ENCODE data around the gene EIF4E2.
"Not testable (repeated sequence)": the region's sequence is repeated elsewhere in the genome, so short reads cannot be mapped to it uniquely, and the experiment has no call there.

EIF4E2 gene

DNA sequence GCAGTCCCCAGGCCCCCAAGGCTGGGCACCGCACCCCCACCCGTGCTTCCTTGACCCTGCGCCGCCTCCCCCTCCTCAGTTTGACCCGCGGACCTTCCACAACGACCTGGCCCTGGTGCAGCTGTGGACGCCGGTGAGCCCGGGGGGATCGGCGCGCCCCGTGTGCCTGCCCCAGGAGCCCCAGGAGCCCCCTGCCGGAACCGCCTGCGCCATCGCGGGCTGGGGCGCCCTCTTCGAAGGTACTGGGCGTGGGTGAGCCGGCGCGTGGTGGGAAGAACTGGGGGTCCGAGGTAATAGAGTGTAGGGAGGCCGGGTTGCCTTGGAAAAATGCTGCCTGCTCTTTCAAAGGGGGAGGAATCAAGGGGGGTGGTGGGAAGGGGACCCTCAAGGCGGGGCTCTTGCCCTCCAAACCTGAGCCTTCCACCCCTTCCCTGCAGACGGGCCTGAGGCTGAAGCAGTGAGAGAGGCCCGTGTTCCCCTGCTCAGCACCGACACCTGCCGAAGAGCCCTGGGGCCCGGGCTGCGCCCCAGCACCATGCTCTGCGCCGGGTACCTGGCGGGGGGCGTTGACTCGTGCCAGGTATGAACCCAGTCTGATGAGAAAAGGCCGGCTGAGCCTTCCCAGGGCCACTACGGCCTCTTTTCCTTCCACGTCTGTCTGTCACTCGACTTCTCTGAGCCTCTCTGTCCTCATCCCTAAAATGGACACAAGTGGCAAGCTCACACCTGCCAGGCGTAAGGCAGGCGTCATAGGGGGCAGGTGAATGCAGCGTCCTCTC, 27.7 kb upstream of the EIF4E2 start:
- DNase-seq, result no peak

- no peak for DNase-seq
These were observed 27.1 kb upstream of the EIF4E2 start for GRCh38 chr2:232523402-232523681.

DNA sequence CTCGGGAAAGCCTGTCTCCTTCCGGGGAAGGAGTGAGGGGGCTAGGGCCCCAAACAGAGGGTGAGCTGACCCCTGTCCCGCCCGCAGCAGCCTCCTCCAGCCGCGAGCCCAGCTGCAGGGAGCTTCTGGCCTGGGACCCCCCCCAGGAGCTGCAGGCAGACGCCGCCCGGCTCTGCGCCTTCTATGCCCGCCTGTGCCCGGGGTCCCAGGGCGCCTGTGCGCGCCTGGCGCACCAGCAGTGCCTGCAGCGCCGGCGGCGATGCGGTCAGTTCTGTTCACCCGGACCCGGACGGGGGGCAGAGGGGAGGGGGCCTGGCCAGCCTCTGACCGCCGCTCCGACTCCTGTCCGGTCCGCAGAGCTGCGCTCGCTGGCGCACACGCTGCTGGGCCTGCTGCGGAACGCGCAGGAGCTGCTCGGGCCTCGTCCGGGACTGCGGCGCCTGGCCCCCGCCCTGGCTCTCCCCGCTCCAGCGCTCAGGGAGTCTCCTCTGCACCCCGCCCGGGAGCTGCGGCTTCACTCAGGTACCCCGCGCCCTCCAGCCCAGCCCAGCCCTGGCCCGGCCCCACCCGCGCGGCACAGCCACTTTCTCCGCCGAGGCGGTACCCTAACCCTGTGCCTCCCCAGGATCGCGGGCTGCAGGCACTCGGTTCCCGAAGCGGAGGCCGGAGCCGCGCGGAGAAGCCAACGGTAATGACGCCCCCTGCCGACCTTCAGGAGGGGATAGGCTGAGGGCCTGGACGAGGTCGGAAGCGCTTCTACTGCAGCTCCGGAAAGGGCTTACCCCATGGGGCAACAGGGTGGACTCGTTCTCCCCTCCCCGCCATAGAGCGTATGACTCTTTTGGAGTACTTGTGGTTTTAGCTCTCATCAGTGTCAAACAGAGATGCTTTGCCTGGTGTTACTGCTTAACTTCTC, 26.5 kb upstream of the EIF4E2 start:
- no peak for DNase-seq

GRCh38 chr2:232524771-232525170, 25.7 kb upstream of the EIF4E2 start:
- DNase-seq, result no peak

DNA sequence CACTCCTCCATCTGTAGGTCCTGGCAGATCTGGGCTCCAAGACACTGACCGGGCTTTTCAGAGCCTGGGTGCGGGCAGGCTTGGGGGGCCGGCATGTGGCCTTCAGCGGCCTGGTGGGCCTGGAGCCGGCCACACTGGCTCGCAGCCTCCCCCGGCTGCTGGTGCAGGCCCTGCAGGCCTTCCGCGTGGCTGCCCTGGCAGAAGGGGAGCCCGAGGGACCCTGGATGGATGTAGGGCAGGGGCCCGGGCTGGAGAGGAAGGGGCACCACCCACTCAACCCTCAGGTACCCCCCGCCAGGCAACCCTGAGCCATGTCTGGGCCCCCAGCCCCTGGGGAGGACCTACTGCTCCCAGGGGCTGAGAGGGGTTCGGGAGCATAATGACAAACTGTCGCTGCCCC, 25.3 kb upstream of the EIF4E2 start:
- no peak for DNase-seq

- DNase-seq, result no peak
These were observed 24.6 kb upstream of the EIF4E2 start, which contains the start of gene CHRND for GRCh38 chr2:232525791-232526371. Gene CHRND (plus strand): TSS chr2:232526160. CDS start chr2:232526216, 56 bp downstream.

DNA sequence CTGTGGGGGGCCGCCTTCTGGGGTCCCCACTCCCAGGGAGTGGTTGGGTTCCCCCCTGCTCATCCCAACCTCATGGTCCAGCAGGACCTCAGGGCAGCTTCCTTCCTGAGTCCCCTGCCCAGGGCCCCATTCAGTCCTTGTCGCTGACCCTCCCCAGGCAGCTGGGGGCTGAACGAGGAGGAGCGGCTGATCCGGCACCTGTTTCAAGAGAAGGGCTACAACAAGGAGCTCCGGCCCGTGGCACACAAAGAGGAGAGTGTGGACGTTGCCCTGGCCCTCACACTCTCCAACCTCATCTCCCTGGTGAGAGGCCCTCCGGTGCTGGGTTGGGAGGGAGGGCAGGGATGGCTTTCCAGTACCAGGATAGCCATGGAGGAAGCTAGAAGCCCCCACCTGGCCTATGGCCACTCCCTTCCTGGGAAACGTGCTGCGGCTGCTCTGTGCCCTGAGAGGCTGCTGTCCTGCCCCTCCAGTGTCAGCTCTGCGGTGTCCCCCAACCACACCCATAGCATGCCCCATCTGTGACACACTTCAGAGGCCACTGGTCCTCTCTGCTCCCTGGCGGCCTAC, 24.0 kb upstream of the EIF4E2 start:
- no peak for DNase-seq

DNA sequence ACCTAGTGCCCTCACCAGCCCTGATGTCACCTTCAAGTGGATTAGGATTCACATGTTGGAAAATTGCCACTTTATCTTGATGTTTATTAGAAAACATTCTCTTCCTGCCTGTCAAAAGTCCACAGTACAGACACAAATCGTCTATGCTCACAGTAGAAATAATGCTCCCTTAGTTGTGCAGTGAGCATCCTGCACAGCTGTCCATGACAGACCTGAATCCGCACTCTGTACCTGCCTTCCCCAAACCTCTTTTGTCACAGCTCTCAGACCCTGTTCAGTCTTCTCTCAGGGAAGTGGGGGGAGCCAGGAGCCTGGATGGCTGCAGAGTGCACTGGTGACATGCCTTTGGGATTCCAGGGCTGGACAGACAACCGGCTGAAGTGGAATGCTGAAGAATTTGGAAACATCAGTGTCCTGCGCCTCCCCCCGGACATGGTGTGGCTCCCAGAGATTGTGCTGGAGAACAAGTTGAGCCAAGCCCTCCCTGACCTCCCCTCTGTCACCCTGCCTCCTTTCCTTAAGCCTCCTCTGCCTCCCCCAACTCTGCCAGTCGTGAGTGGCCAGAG, 22.5 kb upstream of the EIF4E2 start:
- no peak for DNase-seq

DNA sequence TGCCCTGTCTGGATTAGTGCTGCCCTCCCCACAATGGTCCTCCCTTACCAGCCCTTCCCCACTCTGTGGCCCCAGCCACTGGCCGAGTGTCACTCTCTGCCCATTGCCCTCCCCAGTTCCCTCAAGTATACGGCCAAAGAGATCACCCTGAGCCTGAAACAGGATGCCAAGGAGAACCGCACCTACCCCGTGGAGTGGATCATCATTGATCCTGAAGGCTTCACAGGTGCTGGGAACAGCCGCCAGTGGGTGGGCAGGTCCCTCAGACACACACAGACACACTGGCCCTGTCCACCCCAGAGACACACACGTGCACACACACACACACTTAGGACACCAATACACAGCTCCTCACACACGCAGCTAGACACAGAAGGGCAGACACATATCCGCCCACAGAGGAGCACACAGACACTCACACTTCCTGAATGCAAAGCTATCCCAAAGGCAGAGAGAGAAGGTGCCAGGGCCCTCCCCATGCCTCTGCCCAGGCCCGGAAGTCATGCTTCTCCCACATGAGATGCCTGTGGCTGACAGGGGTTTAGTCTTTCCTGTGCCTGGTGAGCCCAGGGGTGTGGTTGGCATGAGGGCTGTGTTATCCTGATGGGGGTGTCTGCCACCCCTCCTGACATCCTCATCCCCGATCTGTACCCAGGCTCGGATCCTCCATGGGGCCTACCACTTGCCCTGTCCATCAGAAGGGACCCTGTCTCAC, 21.6 kb upstream of the EIF4E2 start:
- no peak for DNase-seq

GRCh38 chr2:232529806-232530547, 20.5 kb upstream of the EIF4E2 start:
- DNase-seq, result no peak

DNA sequence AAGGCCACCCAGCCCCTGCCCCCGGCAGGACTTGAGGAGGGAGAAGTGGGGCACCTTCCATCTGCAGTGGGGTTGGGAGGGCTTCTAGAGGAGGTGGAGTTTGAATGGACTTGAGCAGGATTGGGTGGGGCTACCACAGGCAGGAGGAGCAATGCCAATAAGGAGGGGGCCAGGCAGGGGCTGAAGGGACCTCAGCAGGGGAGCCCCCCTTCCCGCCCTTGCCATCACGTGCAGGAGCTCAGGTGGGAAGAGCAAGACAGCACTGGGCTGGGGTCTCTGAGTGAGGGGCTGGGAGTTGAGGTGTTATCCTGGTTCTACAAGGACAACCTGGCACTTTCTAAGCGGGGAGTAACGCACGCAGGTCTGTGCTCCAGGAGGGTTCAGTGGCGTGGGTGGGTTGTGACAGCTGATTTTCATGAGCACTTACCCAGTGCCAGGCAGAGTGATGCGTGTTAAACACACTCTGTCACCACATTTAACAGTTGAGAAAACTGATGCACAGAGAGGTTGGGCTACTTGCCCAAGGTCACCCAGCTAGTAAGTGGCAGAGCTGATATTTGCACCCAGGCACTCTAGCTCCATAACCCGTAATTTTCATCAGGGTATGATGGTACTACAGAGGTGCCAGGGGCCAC, 19.7 kb upstream of the EIF4E2 start:
- no peak for DNase-seq

DNA sequence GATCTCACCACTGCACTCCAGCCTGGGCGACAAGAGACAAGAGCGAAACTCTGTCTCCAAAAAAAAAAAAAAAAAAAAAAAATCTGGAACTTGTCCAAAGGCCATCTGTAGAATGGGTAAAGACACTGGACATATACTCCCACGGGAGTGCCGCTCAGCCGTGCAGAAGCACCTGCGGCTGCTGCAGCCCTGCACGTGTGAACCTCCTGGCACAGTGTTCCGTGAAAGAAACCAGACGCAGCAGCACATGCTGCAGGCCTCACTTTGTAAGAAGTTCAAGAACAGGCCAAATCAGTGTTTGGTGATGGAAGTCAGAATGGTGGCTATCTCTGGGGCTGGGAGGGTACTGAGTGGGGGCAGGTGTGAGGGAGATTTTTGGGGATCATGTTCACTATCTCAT, 18.1 kb upstream of the EIF4E2 start:
- DNase-seq, result no peak

GRCh38 chr2:232532821-232533220, 17.7 kb upstream of the EIF4E2 start:
- not testable (repeated sequence) for DNase-seq

DNA sequence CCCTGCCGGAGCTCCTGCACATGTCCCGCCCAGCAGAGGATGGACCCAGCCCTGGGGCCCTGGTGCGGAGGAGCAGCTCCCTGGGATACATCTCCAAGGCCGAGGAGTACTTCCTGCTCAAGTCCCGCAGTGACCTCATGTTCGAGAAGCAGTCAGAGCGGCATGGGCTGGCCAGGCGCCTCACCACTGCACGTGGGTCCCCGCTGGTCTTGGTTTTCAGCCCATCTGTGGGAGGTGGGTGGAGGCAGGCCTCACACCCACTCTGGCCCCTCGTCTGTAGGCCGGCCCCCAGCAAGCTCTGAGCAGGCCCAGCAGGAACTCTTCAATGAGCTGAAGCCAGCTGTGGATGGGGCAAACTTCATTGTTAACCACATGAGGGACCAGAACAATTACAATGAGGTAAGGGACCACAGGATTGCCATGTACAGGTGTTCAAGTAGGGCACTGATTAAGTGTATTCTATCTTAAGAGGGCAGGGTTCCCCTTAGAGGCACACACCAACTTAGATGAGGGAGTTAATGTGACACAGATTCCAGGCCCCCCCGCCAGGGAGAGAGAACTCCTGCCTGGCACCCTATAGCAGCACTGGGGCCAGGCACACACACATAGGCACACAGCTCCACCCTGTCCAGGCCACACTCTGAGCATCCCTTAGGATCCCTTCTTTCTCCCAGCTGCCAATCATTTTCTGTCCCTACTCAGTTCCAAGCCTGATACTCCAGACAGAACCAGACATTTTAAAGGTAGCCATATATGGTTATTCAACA, 16.4 kb upstream of the EIF4E2 start:
- no peak for DNase-seq

DNA sequence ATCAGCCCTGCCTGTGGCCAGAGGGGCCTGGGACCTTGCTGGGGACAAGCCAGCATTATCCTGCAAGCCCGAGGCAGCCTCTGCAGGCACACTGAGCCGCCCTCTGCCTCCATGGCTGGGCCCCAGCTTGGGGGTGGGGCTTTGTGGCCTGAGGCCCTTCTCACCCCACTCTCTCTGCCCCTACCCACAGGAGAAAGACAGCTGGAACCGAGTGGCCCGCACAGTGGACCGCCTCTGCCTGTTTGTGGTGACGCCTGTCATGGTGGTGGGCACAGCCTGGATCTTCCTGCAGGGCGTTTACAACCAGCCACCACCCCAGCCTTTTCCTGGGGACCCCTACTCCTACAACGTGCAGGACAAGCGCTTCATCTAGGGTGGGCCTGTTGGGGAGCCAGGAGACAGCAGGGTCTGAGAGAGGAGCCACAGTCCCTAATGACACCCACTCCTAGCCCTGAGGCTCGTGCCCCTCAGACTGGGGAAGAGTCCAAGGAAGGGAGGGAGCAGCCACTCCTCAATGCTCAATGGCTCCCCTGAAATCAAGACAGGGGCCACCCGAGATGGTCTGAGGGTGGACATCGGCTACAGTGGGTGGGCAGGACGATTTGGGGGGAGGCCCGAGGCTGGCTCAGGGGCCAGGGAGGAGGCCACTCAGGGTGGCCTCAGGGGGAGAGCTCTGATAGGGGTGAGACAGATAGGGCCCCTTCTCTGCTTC, 15.4 kb upstream of the EIF4E2 start:
- DNase-seq, result no peak

- DNase-seq, result no peak
These were observed 14.5 kb upstream of the EIF4E2 start for GRCh38 chr2:232535761-232536530.

- no peak for DNase-seq
These were observed 13.4 kb upstream of the EIF4E2 start for GRCh38 chr2:232537079-232537478.

- DNase-seq, result no peak
These were observed 13.0 kb upstream of the EIF4E2 start for GRCh38 chr2:232537499-232537898.

DNA sequence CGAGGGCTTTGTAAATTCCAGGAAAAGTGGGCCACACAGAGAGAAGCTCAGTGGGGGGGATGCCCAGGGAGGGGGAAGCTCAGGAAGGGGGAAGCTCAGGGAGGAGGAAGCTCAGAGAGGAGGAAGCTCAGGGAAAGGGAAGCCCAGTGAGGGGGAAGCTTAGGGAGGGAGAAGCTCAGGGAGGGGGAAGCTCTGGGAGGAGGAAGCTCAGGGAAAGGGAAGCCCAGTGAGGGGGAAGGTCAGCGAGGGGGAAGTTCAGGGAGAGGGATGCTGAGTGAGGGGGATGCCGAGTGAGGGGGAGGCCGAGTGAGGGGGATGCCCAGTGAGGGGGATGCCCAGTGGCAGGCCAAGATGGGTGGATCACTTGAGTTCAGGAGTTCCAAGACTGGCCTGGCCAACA, 11.8 kb upstream of the EIF4E2 start:
- DNase-seq, result no peak

Measured in T-helper 9 cell (primary cell).